HEK293 (cell line): ENCODE results near the gene FUOM.

ENCODE experiments used
- ATF2 ChIP-seq: fragments of 450-650 bp; formaldehyde crosslinking; IDR thresholded peaks from 2 replicates; pipeline ENCODE4 v1.5.1; 2016; ENCODE audit warnings: missing biosample characterization, missing genetic modification characterization, low read depth
- GLI2 ChIP-seq: fragments of 450-650 bp; formaldehyde crosslinking; IDR thresholded peaks from 2 replicates; pipeline ENCODE4; 2017; ENCODE audit warnings: missing biosample characterization, missing genetic modification characterization, low read depth, borderline replicate concordance
- HIC1 ChIP-seq: fragments of 450-650 bp; formaldehyde crosslinking; IDR thresholded peaks from 2 replicates; pipeline ENCODE4 v1.5.1; 2016; ENCODE audit warnings: missing biosample characterization, missing genetic modification characterization
- PATZ1 ChIP-seq: fragments of 450-650 bp; formaldehyde crosslinking; IDR thresholded peaks from 2 replicates; pipeline ENCODE4 v1.5.1; 2016; ENCODE audit warnings: missing biosample characterization, missing genetic modification characterization
- SP2 ChIP-seq: fragments of 450-650 bp; formaldehyde crosslinking; IDR thresholded peaks from 2 replicates; pipeline ENCODE4 v1.5.1; 2016; ENCODE audit warnings: missing biosample characterization, missing genetic modification characterization
- TRIM28 ChIP-seq: IDR thresholded peaks from 2 replicates; pipeline ENCODE4 v1.6.1; 2011; ENCODE audit warnings: low read length, control low read depth, borderline replicate concordance
- ZBTB44 ChIP-seq: fragments of 450-650 bp; IDR thresholded peaks from 2 replicates; pipeline ENCODE4 v1.5.1; 2018; ENCODE audit warnings: missing biosample characterization, mild to moderate bottlenecking, missing genetic modification characterization
- ZFP37 ChIP-seq: fragments of 450-650 bp; formaldehyde crosslinking; IDR thresholded peaks from 2 replicates; pipeline ENCODE4 v1.5.1; 2016; ENCODE audit warnings: missing biosample characterization, missing genetic modification characterization
- ZNF239 ChIP-seq: fragments of 450-650 bp; formaldehyde crosslinking; IDR thresholded peaks from 2 replicates; pipeline ENCODE4 v1.5.1; 2016; ENCODE audit warnings: missing biosample characterization, missing genetic modification characterization
- ZNF274 ChIP-seq, 2 experiments: fragments of 200-500 bp in 1 of 2; fragments of 450-650 bp in 1 of 2; sonication (Bioruptor generic) in 1 of 2; formaldehyde crosslinking in 1 of 2; IDR thresholded peaks; 2 replicates each; pipeline versions ENCODE4 v1.5.1 to v1.6.1; 2014 to 2016; ENCODE audit warnings: borderline replicate concordance in 1 of 2, inconsistent platforms in 1 of 2, low read length in 1 of 2, missing biosample characterization in 1 of 2, missing genetic modification characterization in 1 of 2
- ZNF513 ChIP-seq: fragments of 450-650 bp; IDR thresholded peaks from 2 replicates; pipeline ENCODE4 v1.5.1; 2018; ENCODE audit warnings: missing biosample characterization, missing genetic modification characterization
- ZNF626 ChIP-seq: fragments of 450-650 bp; sonication (Bioruptor Pico); formaldehyde crosslinking; IDR thresholded peaks from 2 replicates; pipeline ENCODE4 v1.5.1; 2018; ENCODE audit warnings: missing biosample characterization, missing genetic modification characterization, inconsistent platforms
- ZNF747 ChIP-seq: fragments of 450-650 bp; formaldehyde crosslinking; IDR thresholded peaks from 2 replicates; pipeline ENCODE4 v1.5.1; 2016; ENCODE audit warnings: missing biosample characterization, missing genetic modification characterization
- ZNF76 ChIP-seq: fragments of 450-650 bp; formaldehyde crosslinking; IDR thresholded peaks from 2 replicates; pipeline ENCODE4; 2016; ENCODE audit warnings: low read depth, missing biosample characterization, missing genetic modification characterization, borderline replicate concordance
- ZNF777 ChIP-seq: fragments of 450-650 bp; formaldehyde crosslinking; IDR thresholded peaks from 2 replicates; pipeline ENCODE4 v1.5.1; 2017; ENCODE audit warnings: missing biosample characterization, missing genetic modification characterization, borderline replicate concordance
- ZSCAN30 ChIP-seq: fragments of 450-650 bp; IDR thresholded peaks from 2 replicates; pipeline ENCODE4 v1.5.1; 2018; ENCODE audit warnings: missing biosample characterization, mild to moderate bottlenecking, missing genetic modification characterization, moderate library complexity
- TF ChIP-seq, protein P1 (sequence below): fragments of 450-650 bp; formaldehyde crosslinking; IDR thresholded peaks from 2 replicates; pipeline ENCODE4 v1.5.1; 2016; ENCODE audit warnings: missing biosample characterization, missing genetic modification characterization
- TF ChIP-seq, protein P2 (sequence below): fragments of 450-650 bp; formaldehyde crosslinking; IDR thresholded peaks from 2 replicates; pipeline ENCODE4 v1.5.1; 2016; ENCODE audit warnings: missing biosample characterization, missing genetic modification characterization

Gene FUOM

GRCh38 chr10:133308421-133309099 is 49.3 kb downstream of the FUOM start, which contains the start of the genes TUBGCP2 and ZNF511 (continued):
- no peak for TF ChIP-seq GLI2 (tag by site-specific recombination)
- TF ChIP-seq ZNF513 (tag by site-specific recombination): no peak
- TF ChIP-seq, protein P1, sequence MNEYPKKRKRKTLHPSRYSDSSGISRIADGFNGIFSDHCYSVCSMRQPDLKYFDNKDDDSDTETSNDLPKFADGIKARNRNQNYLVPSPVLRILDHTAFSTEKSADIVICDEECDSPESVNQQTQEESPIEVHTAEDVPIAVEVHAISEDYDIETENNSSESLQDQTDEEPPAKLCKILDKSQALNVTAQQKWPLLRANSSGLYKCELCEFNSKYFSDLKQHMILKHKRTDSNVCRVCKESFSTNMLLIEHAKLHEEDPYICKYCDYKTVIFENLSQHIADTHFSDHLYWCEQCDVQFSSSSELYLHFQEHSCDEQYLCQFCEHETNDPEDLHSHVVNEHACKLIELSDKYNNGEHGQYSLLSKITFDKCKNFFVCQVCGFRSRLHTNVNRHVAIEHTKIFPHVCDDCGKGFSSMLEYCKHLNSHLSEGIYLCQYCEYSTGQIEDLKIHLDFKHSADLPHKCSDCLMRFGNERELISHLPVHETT (tag by site-specific recombination): no peak
- peak; percentile 75 for TF ChIP-seq ZSCAN30 (tag by site-specific recombination)
- TF ChIP-seq ZNF626: no peak; the same call in 1 of the 2 replicates
- no peak for TF ChIP-seq ZNF747 (tag by site-specific recombination)
- no peak for TF ChIP-seq ZNF777 (tag by site-specific recombination)
- no peak for TF ChIP-seq ZFP37 (tag by site-specific recombination)
- no peak for TF ChIP-seq ZNF274 (IDR thresholded peaks at IDR 0.05; ENCODE audit: low read length)
- TF ChIP-seq ZNF274 (tag by site-specific recombination; IDR thresholded peaks at IDR 0.05; ENCODE audit: borderline replicate concordance): no peak
- no peak for TF ChIP-seq TRIM28
- TF ChIP-seq SP2: peak; percentile 47
- TF ChIP-seq ZNF239: no peak
- no peak; the same call in 1 of the 2 replicates for TF ChIP-seq ZNF76
- TF ChIP-seq ATF2: peak; percentile 51; the same call in 1 of the 2 replicates
- TF ChIP-seq HIC1 (tag by site-specific recombination): no peak
- TF ChIP-seq ZBTB44 (tag by site-specific recombination): peak; percentile 56; the same call in 1 of the 2 replicates
- peak; percentile 94 for TF ChIP-seq PATZ1
- TF ChIP-seq, protein P2, sequence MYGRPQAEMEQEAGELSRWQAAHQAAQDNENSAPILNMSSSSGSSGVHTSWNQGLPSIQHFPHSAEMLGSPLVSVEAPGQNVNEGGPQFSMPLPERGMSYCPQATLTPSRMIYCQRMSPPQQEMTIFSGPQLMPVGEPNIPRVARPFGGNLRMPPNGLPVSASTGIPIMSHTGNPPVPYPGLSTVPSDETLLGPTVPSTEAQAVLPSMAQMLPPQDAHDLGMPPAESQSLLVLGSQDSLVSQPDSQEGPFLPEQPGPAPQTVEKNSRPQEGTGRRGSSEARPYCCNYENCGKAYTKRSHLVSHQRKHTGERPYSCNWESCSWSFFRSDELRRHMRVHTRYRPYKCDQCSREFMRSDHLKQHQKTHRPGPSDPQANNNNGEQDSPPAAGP (tag by site-specific recombination): no peak; the same call in 1 of the 2 replicates
